Measurements from ENCODE around the gene IL1A. TPM values are rescaled to one million over a fixed set of nuclear protein-coding genes. Genes with fewer than 3 reads are reported as not detected.
"Not testable (repeated sequence)": the region's sequence is repeated elsewhere in the genome, so short reads cannot be mapped to it uniquely, and the experiment has no call there.

The IL1A gene, protein sequence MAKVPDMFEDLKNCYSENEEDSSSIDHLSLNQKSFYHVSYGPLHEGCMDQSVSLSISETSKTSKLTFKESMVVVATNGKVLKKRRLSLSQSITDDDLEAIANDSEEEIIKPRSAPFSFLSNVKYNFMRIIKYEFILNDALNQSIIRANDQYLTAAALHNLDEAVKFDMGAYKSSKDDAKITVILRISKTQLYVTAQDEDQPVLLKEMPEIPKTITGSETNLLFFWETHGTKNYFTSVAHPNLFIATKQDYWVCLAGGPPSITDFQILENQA
- not detected in 2 replicates for total RNA-seq (2014; rRNA removed; shearing (Covaris generic))

DNA sequence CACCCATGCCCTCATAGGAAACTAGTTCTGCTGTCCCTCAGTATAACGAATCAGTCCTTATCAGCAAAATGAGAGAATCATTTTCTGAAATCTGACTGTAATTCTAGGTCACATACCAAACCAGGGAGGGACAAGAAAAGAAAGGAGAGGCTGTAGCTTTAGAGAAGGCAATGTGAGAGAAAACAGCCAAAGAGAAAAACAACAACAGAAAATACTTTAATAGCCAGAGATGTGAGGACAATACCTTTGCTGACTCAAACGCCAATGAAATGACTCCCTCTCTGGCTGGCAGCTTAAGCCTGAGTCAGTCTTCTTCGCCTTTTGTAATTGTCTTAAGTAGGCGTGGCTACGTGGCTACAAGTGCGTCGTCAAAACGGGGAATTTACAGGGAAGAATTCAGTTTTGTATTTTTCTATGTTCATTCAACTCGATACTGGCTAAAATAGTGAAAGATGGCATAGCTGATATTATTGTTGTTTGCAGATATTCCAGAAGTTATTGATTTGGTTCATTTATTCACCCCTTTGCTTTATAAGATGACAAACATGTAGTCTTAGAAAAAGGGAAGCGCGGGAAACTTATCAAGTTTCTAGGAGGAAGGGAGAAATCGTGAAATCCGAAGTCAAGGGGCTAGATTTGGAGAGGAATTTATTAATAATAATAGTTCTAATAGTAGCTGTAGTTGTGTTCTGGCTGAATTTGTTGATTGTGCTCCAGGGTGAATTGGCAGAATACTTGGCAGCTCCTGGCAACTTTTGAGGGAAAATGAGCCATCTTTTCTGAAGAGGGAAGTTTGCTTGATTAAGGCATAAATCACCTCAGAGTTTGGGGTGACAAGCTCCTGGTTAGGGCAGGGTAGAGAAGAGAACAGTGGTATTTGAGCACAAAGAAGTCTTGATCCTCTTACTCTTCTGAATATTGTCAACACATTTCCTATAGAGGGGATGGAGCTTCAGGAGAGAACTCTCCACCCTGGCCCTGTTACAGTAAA is at the start of gene IL1A:
TSS of gene IL1A (minus strand) at position 295 of the 991 bp plus-strand sequence. CDS start 723 bp downstream, outside the sequence.
- DNase-seq (ENCODE audit: low spot score), result no peak
- in situ Hi-C loops (cut with HindIII; ENCODE audit: low sequenced_read_pairs), result no loop called here

DNA sequence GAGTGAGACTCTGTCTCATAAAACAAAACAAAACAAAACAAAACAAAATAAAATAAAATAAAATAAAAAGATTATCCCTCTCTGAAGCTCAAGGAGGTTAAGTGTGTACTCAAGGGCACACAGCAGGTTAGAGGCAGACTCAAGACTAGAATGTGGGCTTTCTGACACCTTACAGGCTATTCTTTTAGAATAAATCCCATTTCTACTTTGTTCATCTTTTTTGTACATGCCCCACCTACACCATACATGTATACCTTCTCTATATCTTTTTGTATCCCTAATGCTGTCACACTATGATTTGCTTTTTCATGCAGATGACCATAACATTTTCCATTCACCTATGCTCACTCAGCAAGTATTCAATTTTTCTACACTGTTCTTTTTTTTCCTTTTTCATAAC is 49.7 kb upstream of the IL1A start:
- in situ Hi-C loops (cut with HindIII; ENCODE audit: low sequenced_read_pairs), result no loop called here
- DNase-seq (ENCODE audit: low spot score), result no peak

DNA sequence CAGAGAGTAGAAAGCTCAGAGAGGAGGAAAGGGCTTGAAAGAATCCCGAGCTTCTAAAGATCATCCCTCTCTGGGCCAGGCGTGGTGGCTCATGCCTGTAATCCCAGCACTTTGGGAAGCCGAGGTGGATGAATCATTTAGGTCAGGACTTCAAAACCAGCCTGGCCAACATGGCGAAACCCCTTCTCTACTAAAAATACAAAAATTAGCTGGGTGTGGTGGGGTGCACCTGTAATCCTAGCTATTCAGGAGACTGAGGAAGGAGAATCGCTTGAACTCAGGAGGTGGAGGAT is 49.3 kb upstream of the IL1A start:
- in situ Hi-C loops (cut with HindIII; ENCODE audit: low sequenced_read_pairs); DNase-seq (ENCODE audit: low spot score): not testable (repeated sequence)

DNA sequence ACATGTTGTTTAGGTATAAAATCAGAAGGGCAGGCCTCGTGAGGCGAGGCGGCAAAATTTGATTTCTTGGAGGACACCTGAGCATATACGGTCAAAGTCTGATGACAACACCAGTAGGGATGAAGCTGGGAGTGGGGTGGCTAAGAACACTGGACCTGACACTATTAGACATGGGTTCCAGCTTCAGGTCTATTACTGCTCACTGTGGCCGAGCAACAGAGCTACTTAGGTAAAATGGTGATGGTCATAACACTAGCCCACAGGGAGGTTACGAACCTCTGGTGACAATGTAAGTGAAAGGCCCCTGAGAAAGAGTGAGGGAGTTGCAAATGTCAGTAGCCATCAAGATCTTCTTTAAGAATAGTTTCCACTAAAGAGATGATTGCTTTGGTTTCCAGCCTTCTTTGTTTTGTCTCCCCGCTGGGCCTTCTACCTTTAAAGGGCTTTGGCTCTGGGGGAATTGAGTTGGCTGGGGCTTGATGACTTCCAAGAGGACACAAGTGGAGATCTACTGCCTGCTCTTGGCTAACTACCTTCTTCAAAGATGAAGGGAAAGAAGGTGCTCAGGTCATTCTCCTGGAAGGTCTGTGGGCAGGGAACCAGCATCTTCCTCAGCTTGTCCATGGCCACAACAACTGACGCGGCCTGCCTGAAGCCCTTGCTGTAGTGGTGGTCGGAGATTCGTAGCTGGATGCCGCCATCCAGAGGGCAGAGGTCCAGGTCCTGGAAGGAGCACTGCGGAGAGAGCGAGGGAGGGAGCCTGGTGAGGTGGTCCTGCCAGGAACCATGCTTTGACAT is 48.7 kb upstream of the IL1A start:
- in situ Hi-C loops (cut with HindIII; ENCODE audit: low sequenced_read_pairs), result no loop called here
- no peak for DNase-seq (ENCODE audit: low spot score)

DNA sequence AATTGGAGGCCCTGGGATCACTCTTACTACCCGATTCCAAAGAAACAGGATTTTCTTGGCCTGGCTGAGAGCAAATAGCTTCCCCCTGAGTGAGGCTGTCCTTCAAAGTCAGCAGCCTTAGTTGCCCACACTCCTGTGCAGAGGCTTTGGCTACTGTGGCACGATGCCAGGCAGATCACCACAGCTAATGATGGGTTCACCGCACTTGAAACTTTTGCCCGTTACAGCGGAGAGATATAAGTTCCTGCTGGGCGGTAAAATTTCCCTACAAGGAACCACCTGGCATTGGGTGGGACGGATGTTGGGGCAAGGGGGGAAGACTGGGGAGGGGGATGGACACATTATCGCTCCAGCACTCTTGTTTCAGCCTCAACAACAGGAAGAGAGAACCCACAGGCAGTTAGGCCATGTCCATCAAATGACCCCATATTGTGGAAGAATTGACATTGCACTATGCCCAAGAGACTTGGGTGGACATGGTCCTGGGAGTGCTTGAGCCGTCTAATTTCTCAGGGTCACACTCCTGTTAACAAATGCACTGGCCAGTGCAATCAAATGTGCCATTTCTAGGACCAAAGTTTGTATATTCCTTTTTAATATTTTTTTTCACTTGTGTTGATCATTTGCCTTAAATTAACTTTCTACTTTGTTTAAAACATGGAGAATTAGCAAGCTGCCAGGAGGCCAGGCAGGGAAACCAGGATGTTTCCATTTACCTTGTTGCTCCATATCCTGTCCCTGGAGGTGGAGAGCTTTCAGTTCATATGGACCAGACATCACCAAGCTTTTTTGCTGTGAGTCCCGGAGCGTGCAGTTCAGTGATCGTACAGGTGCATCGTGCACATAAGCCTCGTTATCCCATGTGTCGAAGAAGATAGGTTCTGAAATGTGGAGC is 47.9 kb upstream of the IL1A start:
- DNase-seq (ENCODE audit: low spot score), result no peak
- in situ Hi-C loops (cut with HindIII; ENCODE audit: low sequenced_read_pairs), result no loop called here

DNA sequence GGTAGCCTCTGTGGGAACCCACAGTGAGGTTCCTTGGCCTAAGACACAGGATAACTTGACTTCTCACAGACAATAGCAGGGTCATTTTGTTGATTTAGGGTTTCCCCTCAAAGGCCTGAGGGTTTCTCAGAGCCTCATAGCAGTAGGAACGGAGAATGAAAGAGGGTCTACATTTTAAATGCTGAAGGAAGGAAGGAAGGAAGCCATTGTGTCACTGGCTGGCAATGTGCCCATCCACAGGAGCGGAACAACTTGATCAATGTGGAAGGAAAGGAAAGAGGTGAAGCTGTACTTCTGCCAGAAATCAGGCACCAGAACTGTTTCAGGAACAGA is 47.2 kb upstream of the IL1A start:
- in situ Hi-C loops (cut with HindIII; ENCODE audit: low sequenced_read_pairs), result no loop called here
- no peak for DNase-seq (ENCODE audit: low spot score)

DNA sequence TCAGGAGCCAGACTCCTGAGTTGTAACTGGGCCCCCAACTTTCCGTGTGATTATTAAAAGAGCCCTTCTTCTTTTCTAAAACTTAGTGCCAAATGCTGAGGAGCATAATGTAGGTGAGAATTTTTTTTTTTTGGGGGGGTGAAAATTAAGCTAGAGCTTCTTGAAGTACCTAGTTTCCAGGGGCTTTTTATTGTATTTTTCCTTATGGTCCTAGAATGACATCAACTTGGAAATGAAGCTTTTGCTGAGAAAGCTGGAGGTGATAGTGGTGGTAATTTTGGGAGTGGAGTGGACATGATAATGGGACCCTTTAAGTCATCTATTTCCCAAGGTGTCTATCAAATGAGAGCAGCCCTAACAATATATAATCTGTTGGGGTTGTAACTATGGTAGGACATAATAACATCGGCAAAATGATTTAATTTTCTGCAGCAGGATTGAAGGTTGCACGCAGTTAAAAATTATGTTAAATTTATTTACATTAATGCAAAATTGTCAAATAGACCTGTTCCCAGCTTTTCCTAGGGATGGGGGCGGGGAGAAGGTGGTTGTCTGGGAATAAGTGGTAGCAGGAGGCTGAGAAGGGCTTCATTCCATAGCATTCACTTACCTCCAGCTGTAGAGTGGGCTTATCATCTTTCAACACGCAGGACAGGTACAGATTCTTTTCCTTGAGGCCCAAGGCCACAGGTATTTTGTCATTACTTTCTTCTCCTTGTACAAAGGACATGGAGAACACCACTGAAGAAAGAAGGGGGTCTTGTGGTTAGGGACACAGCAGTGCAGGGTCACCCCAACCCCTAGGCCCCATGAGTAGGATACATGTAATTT is 46.6 kb upstream of the IL1A start:
- in situ Hi-C loops (cut with HindIII; ENCODE audit: low sequenced_read_pairs), result no loop called here
- DNase-seq (ENCODE audit: low spot score), result no peak

DNA sequence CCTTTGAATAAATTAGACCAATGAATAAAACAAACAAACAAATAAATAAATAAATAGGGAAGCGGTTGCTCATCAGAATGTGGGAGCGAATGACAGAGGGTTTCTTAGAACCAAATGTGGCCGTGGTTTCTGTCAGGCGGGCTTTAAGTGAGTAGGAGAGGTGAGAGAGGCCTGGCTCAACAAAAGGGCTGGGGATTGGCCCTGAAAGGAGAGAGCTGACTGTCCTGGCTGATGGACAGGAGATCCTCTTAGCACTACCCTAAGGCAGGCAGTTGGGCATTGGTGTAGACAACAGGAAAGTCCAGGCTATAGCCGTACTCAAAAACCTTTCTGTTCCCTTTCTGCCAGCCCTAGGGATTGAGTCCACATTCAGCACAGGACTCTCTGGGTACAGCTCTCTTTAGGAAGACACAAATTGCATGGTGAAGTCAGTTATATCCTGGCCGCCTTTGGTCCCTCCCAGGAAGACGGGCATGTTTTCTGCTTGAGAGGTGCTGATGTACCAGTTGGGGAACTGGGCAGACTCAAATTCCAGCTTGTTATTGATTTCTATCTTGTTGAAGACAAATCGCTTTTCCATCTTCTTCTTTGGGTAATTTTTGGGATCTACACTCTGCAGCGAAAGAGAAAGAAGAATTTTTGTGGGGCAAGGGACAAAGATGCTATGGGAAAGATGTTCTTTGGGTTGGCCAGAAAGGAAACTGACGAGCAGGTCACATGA is 45.8 kb upstream of the IL1A start:
- no peak for DNase-seq (ENCODE audit: low spot score)
- in situ Hi-C loops (cut with HindIII; ENCODE audit: low sequenced_read_pairs), result no loop called here

DNA sequence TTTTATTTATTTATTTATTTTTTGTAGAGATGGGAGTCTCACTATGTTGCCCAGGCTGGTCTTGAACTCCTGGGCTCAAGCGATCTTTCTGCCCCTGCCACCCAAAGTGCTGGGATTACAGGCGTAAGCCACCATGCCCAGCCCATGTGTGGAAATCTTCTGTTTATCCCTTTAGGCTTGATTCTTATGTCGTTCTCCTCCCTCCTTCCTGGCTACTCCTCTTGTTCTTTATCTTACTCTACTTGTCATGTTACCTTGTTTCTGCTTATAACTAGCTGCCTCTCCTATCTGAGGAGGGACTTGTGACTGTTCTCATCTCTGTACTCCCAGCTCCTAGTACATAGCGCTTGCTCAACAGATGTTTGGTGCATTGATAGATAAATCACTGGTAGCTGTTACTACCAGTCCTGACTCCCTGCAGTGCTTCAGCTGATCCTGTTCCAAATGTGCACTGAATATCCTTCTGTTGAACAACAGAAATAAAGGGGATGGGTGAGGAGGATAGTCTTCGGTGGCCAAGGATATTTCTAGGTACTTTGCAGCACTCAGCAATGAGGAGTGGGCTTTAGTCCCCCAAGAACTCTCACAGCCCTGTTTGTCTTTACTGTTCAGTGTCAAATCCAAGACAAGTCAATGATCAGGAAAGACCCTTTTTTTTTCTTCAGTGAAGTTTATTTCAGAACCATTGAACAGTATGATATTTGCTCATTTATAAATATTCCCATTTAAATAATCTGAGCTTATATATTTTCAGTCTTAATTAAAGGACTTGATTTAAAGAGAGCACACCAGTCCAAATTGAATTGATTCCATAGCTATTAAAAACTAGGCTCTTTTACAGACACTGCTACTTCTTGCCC is 45.0 kb upstream of the IL1A start:
- in situ Hi-C loops (cut with HindIII; ENCODE audit: low sequenced_read_pairs), result no loop called here
- no peak for DNase-seq (ENCODE audit: low spot score)

DNA sequence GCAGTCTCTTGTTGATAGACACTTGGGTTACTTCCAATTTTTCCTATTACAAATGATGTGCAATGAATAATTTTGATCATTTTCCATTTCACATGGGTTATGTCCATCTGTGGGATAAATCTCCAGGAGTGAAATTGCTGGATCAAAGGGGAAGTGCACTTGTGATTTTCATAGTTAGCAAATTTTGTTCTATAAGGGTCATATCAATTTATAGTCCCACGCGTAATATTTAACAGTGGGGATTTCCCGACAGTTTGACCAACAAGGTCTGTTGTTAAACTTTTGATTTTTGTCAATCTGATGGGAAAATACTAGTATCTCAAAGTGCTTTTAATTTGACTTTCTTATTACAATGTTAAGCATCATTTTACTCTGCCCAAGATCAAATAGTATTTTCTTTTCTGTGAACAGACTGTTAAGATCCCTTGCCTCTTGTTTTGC is 44.0 kb upstream of the IL1A start:
- no peak for DNase-seq (ENCODE audit: low spot score)
- in situ Hi-C loops (cut with HindIII; ENCODE audit: low sequenced_read_pairs), result no loop called here

DNA sequence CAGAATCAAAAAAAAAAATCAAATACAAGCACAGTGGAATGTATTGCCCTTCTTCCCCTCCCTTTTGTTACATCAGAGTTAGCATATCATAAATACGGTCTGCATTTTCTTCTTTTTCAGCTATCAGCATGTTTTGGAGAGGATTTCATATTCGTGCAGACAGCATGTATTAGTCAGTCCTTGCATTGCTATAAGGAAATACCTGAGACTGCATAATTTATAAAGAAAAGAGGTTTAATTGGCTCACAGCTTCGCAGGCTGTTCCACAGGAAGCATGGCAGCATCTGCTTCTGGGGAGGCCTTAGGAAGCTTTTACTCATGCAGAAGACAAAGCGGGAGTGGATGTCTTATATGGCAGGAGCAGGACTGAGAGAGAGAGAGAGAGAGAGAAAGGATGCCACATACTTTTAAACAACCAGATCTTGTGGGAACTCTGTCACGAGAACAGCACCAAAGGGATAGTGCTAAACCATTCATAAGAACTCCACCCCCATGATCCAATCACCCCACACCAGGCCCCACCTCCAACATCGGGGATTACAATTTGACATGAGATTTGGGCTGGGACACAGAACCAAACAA is 43.4 kb upstream of the IL1A start:
- in situ Hi-C loops (cut with HindIII; ENCODE audit: low sequenced_read_pairs), result no loop called here
- no peak for DNase-seq (ENCODE audit: low spot score)

DNA sequence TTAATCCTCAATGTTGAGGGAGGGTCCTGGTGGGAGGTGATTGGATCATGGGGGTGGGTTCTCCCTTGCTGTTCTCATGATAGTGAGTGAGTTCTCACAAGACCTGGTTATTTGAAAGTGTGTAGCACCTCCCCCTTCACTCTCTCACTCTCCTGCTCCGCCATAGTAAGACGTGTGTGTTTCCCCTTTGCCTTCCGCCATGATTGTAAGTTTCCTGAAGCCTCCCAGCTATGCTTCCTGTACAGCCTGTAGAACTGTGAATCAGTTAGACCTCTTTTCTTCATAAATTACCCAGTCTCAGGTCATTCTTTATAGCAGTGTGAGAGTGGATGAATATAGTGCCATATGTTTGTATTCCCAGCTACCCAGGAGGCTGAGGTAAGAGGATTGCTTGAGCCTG is 42.7 kb upstream of the IL1A start:
- in situ Hi-C loops (cut with HindIII; ENCODE audit: low sequenced_read_pairs), result no loop called here

DNA sequence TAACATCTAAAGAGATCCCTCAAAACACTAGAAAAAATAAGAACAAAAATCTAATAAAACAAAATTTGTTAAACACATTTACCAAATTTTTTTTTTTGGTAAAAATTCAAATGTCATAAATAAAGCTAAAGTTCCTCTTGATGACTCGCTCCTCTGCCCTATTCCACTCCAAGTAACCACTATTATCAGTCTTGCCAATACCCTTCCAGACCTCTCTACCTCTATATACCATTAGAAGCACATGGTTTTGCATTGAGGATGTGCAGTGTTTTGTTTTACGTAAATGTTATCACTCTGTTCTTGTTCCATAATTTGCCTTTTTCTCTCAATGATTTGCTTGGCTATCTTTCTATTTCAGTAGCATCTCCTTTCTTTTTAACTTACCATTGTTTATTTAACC is 41.4 kb upstream of the IL1A start:
- in situ Hi-C loops (cut with HindIII; ENCODE audit: low sequenced_read_pairs), result no loop called here
- DNase-seq (ENCODE audit: low spot score), result no peak

More for the DNA sequence above, 42.7 kb upstream of the IL1A start:
- no peak for DNase-seq (ENCODE audit: low spot score)

DNA sequence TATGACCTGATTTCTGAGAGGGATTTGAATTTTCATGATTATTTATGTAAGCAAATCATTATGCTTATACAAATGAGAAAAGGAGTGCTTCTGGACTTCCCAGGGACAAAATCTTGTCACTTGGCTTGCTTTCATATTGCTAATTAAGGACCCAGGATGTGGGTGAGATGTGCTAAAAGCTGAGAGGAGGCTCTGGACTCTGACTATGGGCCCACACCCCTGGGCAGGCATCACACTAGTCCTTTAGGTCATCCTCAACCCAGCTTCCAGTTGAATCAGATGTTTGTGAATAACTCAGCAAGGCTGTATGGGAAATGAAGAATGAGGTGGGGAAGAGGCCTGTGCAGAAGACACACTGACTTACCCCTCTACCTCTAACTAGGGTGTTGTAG is 40.4 kb upstream of the IL1A start:
- no peak for DNase-seq (ENCODE audit: low spot score)
- in situ Hi-C loops (cut with HindIII; ENCODE audit: low sequenced_read_pairs), result no loop called here

DNA sequence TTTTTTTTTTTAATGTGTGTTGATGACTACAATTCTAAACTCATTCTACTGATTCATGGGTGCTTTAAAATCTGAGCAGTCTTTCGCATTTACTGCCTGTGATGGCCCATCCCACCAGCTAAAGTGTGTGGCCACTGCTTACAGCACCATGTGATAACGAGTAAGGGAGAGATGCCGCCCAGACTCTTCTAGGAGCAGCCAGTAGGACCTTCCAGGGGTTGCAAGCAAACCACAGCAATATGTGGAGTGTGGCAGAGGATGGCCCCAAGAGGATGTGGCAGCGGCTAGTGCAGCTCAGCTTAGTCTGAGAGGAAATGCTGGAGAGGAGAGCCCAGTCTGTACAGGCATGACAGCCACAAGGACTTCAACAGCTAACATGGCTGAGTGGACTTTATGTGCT is 37.4 kb upstream of the IL1A start:
- DNase-seq (ENCODE audit: low spot score), result no peak
- in situ Hi-C loops (cut with HindIII; ENCODE audit: low sequenced_read_pairs), result no loop called here

DNA sequence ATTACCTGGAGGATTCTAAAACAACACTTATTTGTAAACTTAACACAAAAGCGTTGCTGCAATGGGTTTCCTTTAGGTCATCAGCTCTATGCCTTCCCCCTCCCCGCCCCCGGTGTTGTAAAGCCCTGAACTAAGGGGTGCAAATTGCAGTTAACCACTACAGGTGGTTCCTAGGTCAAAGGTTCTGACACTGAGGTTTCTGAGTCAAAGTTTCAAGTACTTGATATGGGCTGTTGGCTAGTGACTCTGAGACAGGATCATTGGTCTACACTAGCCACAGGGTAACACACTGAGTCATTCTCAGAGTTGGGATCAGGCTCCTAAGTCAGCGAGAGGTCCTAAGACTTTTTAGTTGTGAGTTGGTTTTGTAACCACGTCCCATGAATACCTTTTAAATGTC is 36.8 kb upstream of the IL1A start:
- in situ Hi-C loops (cut with HindIII; ENCODE audit: low sequenced_read_pairs), result no loop called here
- no peak for DNase-seq (ENCODE audit: low spot score)
